Transverse colon (tissue), 4 donors: ENCODE results near the gene DIO3. TPM values are rescaled to one million over a fixed set of nuclear protein-coding genes. Genes with fewer than 3 reads are reported as not detected.
"Not testable (repeated sequence)": the region's sequence is repeated elsewhere in the genome, so short reads cannot be mapped to it uniquely, and the experiment has no call there.

ENCODE experiments used
- DNase-seq: peaks from one replicate; pipeline ENCODE4 v3.0.0-alpha.2; 2019
- H3K27ac ChIP-seq, 4 donors: fragments of 200-600 bp; sonication (generic); 2 replicates each; pipeline ENCODE4 v1.5.1; 2016 to 2018; ENCODE audit warnings: inconsistent platforms in 4 of 4
- H3K27me3 ChIP-seq: fragments of 200-600 bp; sonication (generic); 2 replicates; pipeline ENCODE4 v1.5.1; 2017; ENCODE audit warnings: inconsistent platforms
- H3K36me3 ChIP-seq, 4 donors: fragments of 200-600 bp; sonication (generic); 2 replicates each; pipeline ENCODE4 v1.5.1; 2017 to 2019; ENCODE audit warnings: inconsistent platforms in 4 of 4
- H3K4me1 ChIP-seq, 4 donors: fragments of 200-600 bp; sonication (generic); 2 replicates each; pipeline ENCODE4 v1.5.1; 2017 to 2020; ENCODE audit warnings: inconsistent platforms in 4 of 4
- H3K4me3 ChIP-seq, 4 donors: fragments of 200-600 bp; sonication (generic); 1 replicate in 1 of 4; 2 replicates in 3 of 4; pipeline versions ENCODE4 v1.5.1 to v1.6.1; 2017 to 2019; ENCODE audit warnings: inconsistent platforms in 4 of 4
- H3K9me3 ChIP-seq, 2 donors: fragments of 200-600 bp; sonication (generic); 2 replicates each; pipeline ENCODE4 v1.5.1; 2017 to 2019; ENCODE audit warnings: inconsistent platforms in 2 of 2
- CTCF ChIP-seq, 5 experiments: fragments of 200-600 bp in 3 of 5; fragments of 450-650 bp in 2 of 5; sonication (generic) in 3 of 5; IDR thresholded peaks; 1 replicate in 2 of 5; 2 replicates in 3 of 5; pipeline ENCODE4 v1.5.1; 2016 to 2017; ENCODE audit warnings: antibody characterized with exemption in 5 of 5, inconsistent platforms in 3 of 5, mild to moderate bottlenecking in 2 of 5, moderate library complexity in 1 of 5
- EP300 ChIP-seq: sonication (generic); formaldehyde crosslinking; IDR thresholded peaks from one replicate; pipeline ENCODE4 v1.6.1; 2017; ENCODE audit warnings: antibody characterized with exemption, low read depth
- POLR2A ChIP-seq: fragments of 450-650 bp; IDR thresholded peaks from one replicate; pipeline ENCODE4 v1.6.1; 2016; ENCODE audit warnings: antibody characterized with exemption, mild to moderate bottlenecking, moderate library complexity
- POLR2AphosphoS5 ChIP-seq, 3 donors: sonication (generic); formaldehyde crosslinking; IDR thresholded peaks; one replicate each; pipeline ENCODE4 v1.6.1; 2016; ENCODE audit warnings: antibody characterized with exemption in 3 of 3
- WGBS, 2 donors: methylation state at CpG; one replicate each; pipeline ENCODE4 v1.1.5; 2018; ENCODE audit warnings: low coverage in 1 of 2; 5-methylcytosine and 5-hydroxymethylcytosine counted together
- in situ Hi-C, 4 donors: fragments of 200-750 bp; cut with MboI; loops; one replicate each; pipeline versions ENCODE4 v1.15.0 to v1.15.1; 2017; ENCODE audit warnings: low sequenced_read_pairs in 3 of 4, low pct_ligation_motif_present in 1 of 4, low pct_unique_long_range_greater_than_20kb in 1 of 4
- intact Hi-C: fragments of 100-400 bp; cut with DNase I; formaldehyde crosslinking; loops from one replicate; pipeline ENCODE4 v1.15.1; 2023; ENCODE audit warnings: low total_unique reads
- total RNA-seq, 4 donors: library from RNA; depleted of rRNA; stranded (reverse); fragments of >200 nt; gene quantifications; one replicate each; pipeline ENCODE4 v1.1.0, GENCODE V29; 2016

DIO3 gene
- total RNA-seq, 4 donors from 2014 or later = 1.2 to 2.9 (median 1.4) TPM; not detected in 1

DNA sequence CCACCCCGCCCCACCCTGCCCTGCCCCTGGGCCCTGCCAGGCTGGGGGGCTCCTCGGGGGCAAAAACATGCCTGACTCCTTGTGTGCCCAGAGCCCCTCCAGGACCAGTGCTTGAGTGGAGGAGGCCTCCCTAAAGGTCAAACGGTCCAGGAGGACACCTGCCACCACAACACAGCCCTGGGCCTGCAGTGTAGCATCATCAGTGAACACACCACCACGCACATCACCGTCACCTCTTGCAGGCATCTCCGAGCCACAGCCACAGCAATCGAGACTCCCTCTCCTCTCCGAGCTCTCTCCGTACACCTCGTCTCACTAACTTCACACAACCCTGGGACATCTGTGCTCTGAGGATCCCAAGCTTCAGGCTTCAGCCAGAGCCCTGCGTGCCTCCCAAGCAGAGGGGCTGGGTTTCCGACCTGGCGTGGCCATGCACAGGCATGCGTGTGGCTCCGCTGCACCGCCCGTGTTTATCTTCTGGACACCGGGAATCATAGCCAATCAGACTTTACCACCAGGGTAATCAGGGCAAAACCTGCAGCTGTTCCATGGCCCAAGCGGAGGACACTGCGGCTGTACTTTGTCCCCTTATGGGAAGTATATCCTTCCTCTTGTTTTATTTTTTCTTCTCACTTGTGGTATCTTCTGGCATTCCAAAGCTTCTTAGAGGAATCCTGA is 6.2 kb upstream of the DIO3 start:
- Histone ChIP-seq H3K9me3 (no peaks in the 10 kb centered on the region), H3K27me3 (peaks cover 29% of the 10 kb centered on the region), H3K27ac (no peak overlapping the region), H3K4me1 (peaks cover 0 to 24% (median 16%) of the 10 kb centered on the region in 4 donors), H3K4me3 (no peak overlapping the region), H3K36me3 (no peaks in the 10 kb centered on the region)
- intact Hi-C loops (loop anchor here (10.0 kb wide), 1 partner anchor 370 kb away; no protein-coding TSS in a partner anchor), in situ Hi-C loops (no loop called here)
- DNase-seq = peak; percentile 71
- WGBS, 2 donors = 60% methylated on average over 20 of the region's 20 CpGs; no CpG with 5 or more reads in 1 of the 2 donors
- TF ChIP-seq POLR2A (no peak), CTCF (IDR thresholded peaks at IDR 0.05) (no peak), POLR2AphosphoS5 (IDR thresholded peaks at IDR 0.05) (peak in 1 of 3 donors; percentile 34)

- WGBS, 2 donors = 52% methylated on average over 5 of the region's 5 CpGs; no CpG with 5 or more reads in 1 of the 2 donors
- H3K9me3 ChIP-seq, in situ Hi-C loops, DNase-seq, H3K36me3 ChIP-seq, H3K4me3 ChIP-seq: not testable (repeated sequence)
- intact Hi-C loops = loop anchor here (10.0 kb wide), 1 partner anchor 371 kb away; no protein-coding TSS in a partner anchor
- Histone ChIP-seq H3K27me3 (peaks cover 30% of the 10 kb centered on the region), H3K27ac (peak overlapping the region in 1 of 4 donors; percentile 1), H3K4me1 (peaks cover 0 to 24% (median 16%) of the 10 kb centered on the region in 4 donors)
Measured at GRCh38 chr14:101555669-101556043, 5.6 kb upstream of the DIO3 start.

DNA sequence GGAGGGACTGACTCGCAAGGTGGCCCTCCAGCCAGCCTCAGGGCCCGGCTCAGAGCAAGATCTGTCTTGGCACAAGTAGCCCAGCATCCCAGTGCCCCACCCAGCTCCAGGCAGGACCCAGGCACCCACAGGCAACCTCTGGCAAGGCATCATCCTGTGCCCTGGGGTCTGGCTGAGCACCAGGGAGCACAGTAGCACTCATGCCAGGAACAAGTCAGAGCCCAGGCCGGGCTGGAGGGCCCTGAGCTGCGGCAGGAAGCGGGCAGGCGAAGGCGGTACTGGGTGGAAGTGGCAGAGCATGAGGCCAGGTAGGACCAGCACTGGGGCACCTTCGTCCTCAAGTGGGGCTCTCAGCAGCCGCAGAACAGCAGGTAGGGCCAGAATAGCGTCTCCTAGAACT is 5.2 kb upstream of the DIO3 start:
- H3K9me3 ChIP-seq = peaks cover 0 to under 1% of the 10 kb centered on the region in 2 donors
- intact Hi-C loops = loop anchor here (10.0 kb wide), 1 partner anchor 371 kb away; no protein-coding TSS in a partner anchor
- H3K27ac ChIP-seq = peak overlapping the region in 1 of 4 donors; percentile 1
- no peak for DNase-seq
- H3K36me3 ChIP-seq = no peaks in the 10 kb centered on the region
- H3K27me3 ChIP-seq = peaks cover 32% of the 10 kb centered on the region
- H3K4me3 ChIP-seq = no peak overlapping the region
- in situ Hi-C loops = no loop called here
- H3K4me1 ChIP-seq = peaks cover 0 to 24% (median 16%) of the 10 kb centered on the region in 4 donors
- TF ChIP-seq POLR2AphosphoS5 (IDR thresholded peaks at IDR 0.05) (no peak), POLR2A (no peak), CTCF (IDR thresholded peaks at IDR 0.05) (no peak), EP300 (no peak)
- WGBS, 2 donors = 86% methylated on average over 10 of the region's 10 CpGs; no CpG with 5 or more reads in 1 of the 2 donors

DNA sequence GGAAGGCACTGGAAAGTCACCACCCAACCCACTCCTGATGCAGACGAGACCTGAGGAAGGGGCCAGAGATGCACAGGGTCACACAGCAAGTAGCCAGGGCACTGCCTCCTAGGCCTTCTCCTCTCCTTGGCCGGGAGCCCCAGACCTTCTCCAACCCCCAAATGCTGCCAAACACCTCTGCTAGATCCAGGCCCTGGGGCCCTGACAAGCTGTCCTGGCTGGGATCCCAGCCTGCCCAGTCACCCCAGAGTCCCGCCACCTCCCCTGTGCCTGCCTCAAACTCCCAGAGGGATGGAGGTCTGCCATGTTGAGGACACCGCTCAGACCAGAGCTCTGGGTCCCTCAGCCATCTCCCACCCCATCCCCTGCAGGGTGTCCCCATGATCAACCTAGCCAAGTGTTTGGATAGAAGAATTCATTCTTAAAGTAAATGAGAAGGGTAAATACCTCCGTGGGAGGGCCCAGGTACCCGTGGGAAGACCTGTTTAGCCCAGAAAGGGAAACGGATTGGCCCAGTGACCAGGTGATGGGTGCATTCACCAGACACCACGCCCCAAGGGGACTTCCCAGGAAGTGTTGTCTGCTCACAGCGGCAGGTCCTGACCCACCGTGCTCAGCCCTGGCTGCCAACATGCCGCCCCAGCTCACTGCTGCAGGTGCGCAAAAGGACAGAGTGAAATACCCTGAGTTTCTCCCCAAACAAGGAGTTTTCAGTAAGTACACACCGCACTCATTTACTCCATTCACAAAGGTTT is 4.6 kb upstream of the DIO3 start:
- H3K27me3 ChIP-seq = peaks cover 38% of the 10 kb centered on the region
- intact Hi-C loops = loop anchor here (10.0 kb wide), 1 partner anchor 372 kb away; no protein-coding TSS in a partner anchor

GRCh38 chr14:101557321-101557695 is 4.0 kb upstream of the DIO3 start:
- Histone ChIP-seq H3K4me3 (no peak overlapping the region), H3K9me3 (peaks cover 7 to 9% of the 10 kb centered on the region in 2 donors), H3K4me1 (peaks cover 0 to 22% (median 13%) of the 10 kb centered on the region in 4 donors), H3K27me3 (peaks cover 43% of the 10 kb centered on the region), H3K27ac (no peak overlapping the region), H3K36me3 (no peaks in the 10 kb centered on the region)
- WGBS, 2 donors = 89% methylated on average over 7 of the region's 7 CpGs; no CpG with 5 or more reads in 1 of the 2 donors
- no peak for DNase-seq
- in situ Hi-C loops (no loop called here), intact Hi-C loops (loop anchor here (10.0 kb wide), 1 partner anchor 373 kb away; no protein-coding TSS in a partner anchor)
- no peak for TF ChIP-seq POLR2A
- TF ChIP-seq EP300 = no peak
- TF ChIP-seq CTCF (IDR thresholded peaks at IDR 0.05) = no peak
- no peak for TF ChIP-seq POLR2AphosphoS5 (IDR thresholded peaks at IDR 0.05)

More for the DNA sequence above, 4.6 kb upstream of the DIO3 start:
- WGBS, 2 donors = 75% methylated on average over 13 of the region's 13 CpGs; no CpG with 5 or more reads in 1 of the 2 donors
- no peak for DNase-seq
- TF ChIP-seq EP300 (no peak), POLR2AphosphoS5 (IDR thresholded peaks at IDR 0.05) (no peak), POLR2A (no peak)
- Histone ChIP-seq H3K9me3 (peaks cover 5 to 6% of the 10 kb centered on the region in 2 donors), H3K27ac (no peak overlapping the region), H3K4me3 (no peak overlapping the region), H3K36me3 (no peaks in the 10 kb centered on the region), H3K4me1 (peaks cover 0 to 24% (median 16%) of the 10 kb centered on the region in 4 donors)
- in situ Hi-C loops = no loop called here
